C4-2B (cell line): ENCODE measurements around the gene HS1BP3.

Experiments used
- ZFX ChIP-seq: fragments of 450-650 bp; IDR thresholded peaks from 2 replicates; pipeline ENCODE4 v1.6.1; 2017
- TF ChIP-seq, protein P1 (sequence below): fragments of 450-650 bp; conservative IDR thresholded peaks from 2 replicates; pipeline ENCODE4 v1.5.1; 2017; ENCODE audit warnings: mild to moderate bottlenecking

DNA sequence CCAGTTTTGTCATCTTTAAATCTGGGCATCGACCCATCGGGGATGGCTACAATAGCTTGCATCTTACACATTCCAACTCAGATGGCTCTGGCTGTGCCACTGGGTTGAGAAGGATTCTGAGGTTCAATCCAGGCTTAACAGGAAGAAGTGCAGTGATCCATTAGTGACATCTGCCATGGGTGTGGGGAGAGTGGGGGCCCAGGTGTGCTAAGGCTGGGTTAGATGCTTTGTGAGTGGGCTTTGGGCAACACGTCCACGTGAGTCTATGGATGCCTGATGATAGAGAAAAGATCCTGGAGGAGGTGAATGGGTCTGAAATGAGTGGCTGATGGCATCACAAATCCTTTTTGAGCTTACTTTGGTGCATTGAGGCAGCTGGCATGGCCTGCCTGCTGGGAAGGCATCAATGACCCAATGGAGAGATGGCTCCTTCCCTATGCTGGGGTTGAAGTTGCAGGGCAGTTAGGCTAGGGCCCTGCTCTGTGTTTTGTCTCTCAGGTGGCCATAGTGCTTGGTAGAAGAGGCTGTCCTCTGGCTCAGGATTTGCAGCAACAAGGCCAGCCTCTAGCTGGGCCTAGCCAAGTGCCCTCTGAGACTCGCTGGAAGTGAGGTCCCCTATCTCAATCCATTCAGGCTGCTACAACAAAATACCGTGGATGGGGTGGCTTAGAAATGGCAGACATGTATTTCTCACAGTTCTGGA is 56.7 kb downstream of the HS1BP3 start:
- TF ChIP-seq, protein P1, sequence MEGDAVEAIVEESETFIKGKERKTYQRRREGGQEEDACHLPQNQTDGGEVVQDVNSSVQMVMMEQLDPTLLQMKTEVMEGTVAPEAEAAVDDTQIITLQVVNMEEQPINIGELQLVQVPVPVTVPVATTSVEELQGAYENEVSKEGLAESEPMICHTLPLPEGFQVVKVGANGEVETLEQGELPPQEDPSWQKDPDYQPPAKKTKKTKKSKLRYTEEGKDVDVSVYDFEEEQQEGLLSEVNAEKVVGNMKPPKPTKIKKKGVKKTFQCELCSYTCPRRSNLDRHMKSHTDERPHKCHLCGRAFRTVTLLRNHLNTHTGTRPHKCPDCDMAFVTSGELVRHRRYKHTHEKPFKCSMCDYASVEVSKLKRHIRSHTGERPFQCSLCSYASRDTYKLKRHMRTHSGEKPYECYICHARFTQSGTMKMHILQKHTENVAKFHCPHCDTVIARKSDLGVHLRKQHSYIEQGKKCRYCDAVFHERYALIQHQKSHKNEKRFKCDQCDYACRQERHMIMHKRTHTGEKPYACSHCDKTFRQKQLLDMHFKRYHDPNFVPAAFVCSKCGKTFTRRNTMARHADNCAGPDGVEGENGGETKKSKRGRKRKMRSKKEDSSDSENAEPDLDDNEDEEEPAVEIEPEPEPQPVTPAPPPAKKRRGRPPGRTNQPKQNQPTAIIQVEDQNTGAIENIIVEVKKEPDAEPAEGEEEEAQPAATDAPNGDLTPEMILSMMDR = no peak
- TF ChIP-seq ZFX = no peak
